ENCODE results near the gene OR6B1. TPM values are rescaled to one million over a fixed set of nuclear protein-coding genes. Genes with fewer than 3 reads are reported as not detected.

Gene OR6B1
- not detected in 2 replicates for total RNA-seq

GRCh38 chr7:144000020-144000419 is at the start of gene OR6B1:
Gene OR6B1, plus strand, starts transcription at chr7:144000320. Its CDS starts 3,677 bp downstream, at chr7:144003997.

GRCh38 chr7:143954544-143954943 is 45.6 kb upstream of the OR6B1 start, which contains the start of gene OR2F1:
Gene OR2F1, plus strand, starts transcription at chr7:143954844. Its CDS starts 5,127 bp downstream, at chr7:143959971.

GRCh38 chr7:144048648-144049047 is 48.5 kb downstream of the OR6B1 start, which contains the start of gene OR2A5:
Gene OR2A5, plus strand, starts transcription at chr7:144048948. Its CDS starts 1,454 bp downstream, at chr7:144050402.

Other genes with a start within 250 kb of the OR6B1 start
- not detected in 2 replicates for gene CTAGE6, start 242.6 kb upstream of the OR6B1 start, total RNA-seq
- 32.8 and 35.7 TPM in 2 replicates for gene TCAF1, start 98.1 kb upstream of the OR6B1 start, total RNA-seq
- gene OR2F2, start 65.1 kb upstream of the OR6B1 start, total RNA-seq = not detected in 2 replicates
- not detected in 2 replicates for gene OR2F1, start 45.5 kb upstream of the OR6B1 start, total RNA-seq
- not detected in 2 replicates for gene OR2A5, start 48.6 kb downstream of the OR6B1 start, total RNA-seq
- not detected in 2 replicates for gene OR2A25, start 69.5 kb downstream of the OR6B1 start, total RNA-seq
- gene OR2A12, start 86.0 kb downstream of the OR6B1 start, total RNA-seq = not detected in 2 replicates
- not detected in 2 replicates for gene OR2A2, start 109.3 kb downstream of the OR6B1 start, total RNA-seq
- not detected in 2 replicates for gene OR2A14, start 122.9 kb downstream of the OR6B1 start, total RNA-seq
- gene CTAGE4, start 183.1 kb downstream of the OR6B1 start, total RNA-seq = 0.65 and 1.6 TPM in 2 replicates
- gene ARHGEF35, start 195.5 kb downstream of the OR6B1 start, total RNA-seq = 1.5 and 3.8 TPM in 2 replicates
- gene OR2A42, start 239.3 kb downstream of the OR6B1 start, total RNA-seq = under 0.01 and 0.49 TPM in 2 replicates